Stomach (tissue), 9 donors: Measurements from ENCODE around the gene DNAH6. TPM values are rescaled to one million over a fixed set of nuclear protein-coding genes. Genes with fewer than 3 reads are reported as not detected.
"Not testable (repeated sequence)": the region's sequence is repeated elsewhere in the genome, so short reads cannot be mapped to it uniquely, and the experiment has no call there.

ENCODE experiments used
- DNase-seq, 2 donors: peaks; one replicate each; pipeline versions ENCODE4 v3.0.0 to v3.0.0-alpha.2; 2013 to 2019
- H3K27ac ChIP-seq, 5 donors: fragments of 200-600 bp in 4 of 5; sonication (generic) in 4 of 5; one replicate each; pipeline ENCODE4 v1.5.1; 2013 to 2019; ENCODE audit warnings: mild to moderate bottlenecking in 1 of 5, moderate library complexity in 1 of 5
- H3K27me3 ChIP-seq, 3 donors: fragments of 200-600 bp; sonication (generic); one replicate each; pipeline ENCODE4 v1.5.1; 2017 to 2019; ENCODE audit warnings: mixed run types in 1 of 3
- H3K36me3 ChIP-seq, 4 donors: fragments of 200-600 bp; sonication (generic); 1 replicate in 3 of 4; 2 replicates in 1 of 4; pipeline ENCODE4 v1.5.1; 2016 to 2019
- H3K4me1 ChIP-seq, 4 donors: fragments of 200-600 bp; sonication (generic); one replicate each; pipeline ENCODE4 v1.5.1; 2016 to 2019
- H3K4me3 ChIP-seq, 4 donors: fragments of 200-600 bp; sonication (generic) in 3 of 4; one replicate each; pipeline ENCODE4 v1.5.1; 2016 to 2019; ENCODE audit warnings: mild to moderate bottlenecking in 1 of 4
- H3K9me3 ChIP-seq, 4 donors: fragments of 200-600 bp; sonication (generic); one replicate each; pipeline ENCODE4 v1.5.1; 2016 to 2019
- CTCF ChIP-seq, 7 experiments: fragments of 450-650 bp in 4 of 7; fragments of 200-600 bp in 3 of 7; sonication (generic) in 3 of 7; IDR thresholded peaks; one replicate each; pipeline ENCODE4 v1.5.1; 2016 to 2019; ENCODE audit warnings: antibody characterized with exemption in 7 of 7, control low read depth in 2 of 7, mild to moderate bottlenecking in 1 of 7
- EP300 ChIP-seq: sonication (generic); formaldehyde crosslinking; IDR thresholded peaks from one replicate; pipeline ENCODE4 v1.6.1; 2017; ENCODE audit warnings: antibody characterized with exemption
- POLR2A ChIP-seq, 4 donors: fragments of 450-650 bp; IDR thresholded peaks; one replicate each; pipeline ENCODE4 v1.6.1; 2016; ENCODE audit warnings: antibody characterized with exemption in 4 of 4, control low read depth in 2 of 4, mild to moderate bottlenecking in 1 of 4, moderate library complexity in 1 of 4
- POLR2AphosphoS5 ChIP-seq, 3 donors: sonication (generic); formaldehyde crosslinking; IDR thresholded peaks; one replicate each; pipeline ENCODE4 v1.6.1; 2016; ENCODE audit warnings: antibody characterized with exemption in 3 of 3
- WGBS, 5 donors: extraction: QIAGEN DNeasy Blood & Tissue Kit in 3 of 5; methylation state at CpG; one replicate each; pipeline versions ENCODE4 v1.1.5 to v1.1.7; 2013 to 2018; 5-methylcytosine and 5-hydroxymethylcytosine counted together
- intact Hi-C: fragments of 100-400 bp; cut with DNase I; formaldehyde crosslinking; loops from one replicate; pipeline ENCODE4 v1.15.1; 2023; ENCODE audit warnings: low total_unique reads
- polyA plus RNA-seq, 3 donors: library from polyadenylated mRNA; stranded (reverse); fragments of 200-250 nt; gene quantifications; one replicate each; pipeline ENCODE4 v1.2.3, GENCODE V29; 2013
- total RNA-seq, 5 donors: library from RNA; depleted of rRNA; stranded (reverse); fragments of >200 nt; gene quantifications; one replicate each; pipeline versions ENCODE4 v1.1.0 to v1.2.3, GENCODE V29; 2014 to 2016
- donor health status: healthy with polysubstance abuse.
- donor health status: Bipolar disorder and iron deficiency.
- donor health status: healthy.

DNAH6 gene
- total and polyA plus RNA-seq, 8 donors = 0.15 to 4.5 (median 0.44) TPM

GRCh38 chr2:84548303-84548702 lies 32.0 kb downstream of the DNAH6 start:
- TF ChIP-seq CTCF (IDR thresholded peaks at IDR 0.05) (no peak), POLR2A (IDR thresholded peaks at IDR 0.05) (no peak), POLR2AphosphoS5 (IDR thresholded peaks at IDR 0.05) (no peak), EP300 (no peak)
- no peaks in the 10 kb centered on the region for H3K4me1 ChIP-seq
- no peaks in the 10 kb centered on the region for H3K36me3 ChIP-seq
- no peak overlapping the region for H3K27ac ChIP-seq
- no peaks in the 10 kb centered on the region for H3K9me3 ChIP-seq
- intact Hi-C loops = no loop called here
- no peaks in the 10 kb centered on the region for H3K27me3 ChIP-seq
- no peak for DNase-seq
- H3K4me3 ChIP-seq = no peak overlapping the region
- 86 to 90% (median 89%) methylated on average over 1 of the region's 1 CpG for WGBS, 5 donors

- no peak for TF ChIP-seq POLR2A (IDR thresholded peaks at IDR 0.05)
- intact Hi-C loops = no loop called here
- Histone ChIP-seq H3K9me3 (no peaks in the 10 kb centered on the region), H3K4me1 (no peaks in the 10 kb centered on the region), H3K27ac (no peak overlapping the region), H3K27me3 (no peaks in the 10 kb centered on the region), H3K4me3 (no peak overlapping the region), H3K36me3 (no peaks in the 10 kb centered on the region)
- 72 to 88% (median 82%) methylated on average over 1 of the region's 1 CpG for WGBS, 5 donors
- DNase-seq = no peak
These were observed 34.6 kb downstream of the DNAH6 start for GRCh38 chr2:84550916-84551315.

GRCh38 chr2:84551526-84551925 lies 35.2 kb downstream of the DNAH6 start:
- H3K27me3 ChIP-seq, intact Hi-C loops, H3K36me3 ChIP-seq, H3K4me1 ChIP-seq, DNase-seq, H3K9me3 ChIP-seq, H3K4me3 ChIP-seq, H3K27ac ChIP-seq: not testable (repeated sequence)
- 90 to 94% (median 94%) methylated on average over 6 of the region's 6 CpGs for WGBS, 5 donors

GRCh38 chr2:84556190-84556589 lies 39.9 kb downstream of the DNAH6 start:
- peaks cover 0 to 19% (median 11%) of the 10 kb centered on the region in 4 donors for H3K9me3 ChIP-seq
- WGBS, 5 donors = 76 to 91% (median 88%) methylated on average over 3 of the region's 3 CpGs
- no peaks in the 10 kb centered on the region for H3K36me3 ChIP-seq
- TF ChIP-seq EP300 = no peak
- TF ChIP-seq POLR2A (IDR thresholded peaks at IDR 0.05) = no peak
- no peak for TF ChIP-seq POLR2AphosphoS5 (IDR thresholded peaks at IDR 0.05)
- no peaks in the 10 kb centered on the region for H3K4me1 ChIP-seq
- H3K4me3 ChIP-seq = no peak overlapping the region
- DNase-seq = no peak
- intact Hi-C loops = no loop called here
- H3K27me3 ChIP-seq = no peaks in the 10 kb centered on the region
- H3K27ac ChIP-seq = no peak overlapping the region

- Histone ChIP-seq H3K9me3 (peaks cover 0 to 19% (median 11%) of the 10 kb centered on the region in 4 donors), H3K27ac (no peak overlapping the region), H3K4me3 (no peak overlapping the region), H3K36me3 (no peaks in the 10 kb centered on the region), H3K4me1 (no peaks in the 10 kb centered on the region), H3K27me3 (no peaks in the 10 kb centered on the region)
- TF ChIP-seq CTCF (IDR thresholded peaks at IDR 0.05) (no peak), POLR2AphosphoS5 (IDR thresholded peaks at IDR 0.05) (no peak), EP300 (no peak), POLR2A (IDR thresholded peaks at IDR 0.05) (no peak)
- intact Hi-C loops = no loop called here
- no peak for DNase-seq
These were observed 43.5 kb downstream of the DNAH6 start for GRCh38 chr2:84559838-84560237.

GRCh38 chr2:84579661-84580060 lies 63.4 kb downstream of the DNAH6 start:
- WGBS, 5 donors = 59 to 73% (median 63%) methylated on average over 3 of the region's 3 CpGs
- no peak for DNase-seq
- Histone ChIP-seq H3K4me3 (no peak overlapping the region), H3K36me3 (no peaks in the 10 kb centered on the region), H3K27me3 (no peaks in the 10 kb centered on the region), H3K9me3 (no peaks in the 10 kb centered on the region), H3K27ac (no peak overlapping the region), H3K4me1 (no peaks in the 10 kb centered on the region)
- no peak for TF ChIP-seq EP300
- TF ChIP-seq POLR2A (IDR thresholded peaks at IDR 0.05) = no peak
- TF ChIP-seq CTCF (IDR thresholded peaks at IDR 0.05) = no peak
- no peak for TF ChIP-seq POLR2AphosphoS5 (IDR thresholded peaks at IDR 0.05)
- intact Hi-C loops = no loop called here
